ENCODE data around the gene ZBTB26.

Gene ZBTB26, protein sequence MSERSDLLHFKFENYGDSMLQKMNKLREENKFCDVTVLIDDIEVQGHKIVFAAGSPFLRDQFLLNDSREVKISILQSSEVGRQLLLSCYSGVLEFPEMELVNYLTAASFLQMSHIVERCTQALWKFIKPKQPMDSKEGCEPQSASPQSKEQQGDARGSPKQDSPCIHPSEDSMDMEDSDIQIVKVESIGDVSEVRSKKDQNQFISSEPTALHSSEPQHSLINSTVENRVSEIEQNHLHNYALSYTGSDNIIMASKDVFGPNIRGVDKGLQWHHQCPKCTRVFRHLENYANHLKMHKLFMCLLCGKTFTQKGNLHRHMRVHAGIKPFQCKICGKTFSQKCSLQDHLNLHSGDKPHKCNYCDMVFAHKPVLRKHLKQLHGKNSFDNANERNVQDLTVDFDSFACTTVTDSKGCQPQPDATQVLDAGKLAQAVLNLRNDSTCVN

DNA sequence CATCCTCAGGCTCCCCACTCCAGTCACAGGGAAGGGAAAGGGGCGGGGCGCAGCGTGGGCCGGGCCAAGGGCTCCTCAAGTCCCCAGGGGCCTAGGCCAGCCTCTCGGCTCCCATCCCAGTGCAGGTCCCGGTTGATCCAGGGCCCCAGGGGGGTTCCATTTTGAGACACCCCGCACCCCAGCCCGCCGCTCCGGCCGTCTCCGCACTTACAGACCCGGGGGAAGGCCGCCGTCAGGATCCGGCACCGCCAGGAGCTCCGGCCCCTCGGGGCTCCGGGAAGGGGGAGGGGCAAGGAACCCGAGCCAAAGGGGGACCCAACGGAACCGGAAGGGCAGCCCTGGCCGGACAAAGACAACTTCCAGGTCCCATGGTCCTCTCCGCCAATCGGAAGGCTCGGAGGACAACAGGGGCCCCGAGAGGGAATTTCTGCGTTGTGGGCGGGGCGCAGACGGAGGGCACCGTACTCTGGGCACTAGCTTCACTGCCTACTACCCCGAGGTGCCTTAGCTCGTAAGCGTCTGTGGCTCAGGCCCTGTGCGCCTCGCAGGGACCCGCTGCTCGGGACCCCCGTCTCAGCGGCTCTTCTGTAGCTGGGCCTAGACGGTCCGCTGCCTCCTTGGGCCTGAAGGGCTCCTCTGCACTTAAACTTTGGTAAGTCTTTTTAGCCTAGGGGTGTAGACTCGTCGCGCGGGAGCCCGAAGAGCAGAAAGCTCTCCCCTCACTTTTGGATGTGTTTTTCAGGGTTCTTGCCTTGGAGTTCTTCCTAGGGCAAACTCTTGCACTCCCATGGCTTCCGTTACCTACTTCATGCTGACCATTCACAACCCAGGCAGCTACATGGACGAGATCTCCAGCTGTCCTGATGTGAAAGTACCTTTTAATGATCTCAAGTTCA is at the start of gene ZBTB26:
ZBTB26 (minus strand) TSS at position 287 of the 896 bp plus-strand sequence. CDS start 11,578 bp downstream, outside the sequence.
- peak; percentile 70 for DNase-seq

DNA sequence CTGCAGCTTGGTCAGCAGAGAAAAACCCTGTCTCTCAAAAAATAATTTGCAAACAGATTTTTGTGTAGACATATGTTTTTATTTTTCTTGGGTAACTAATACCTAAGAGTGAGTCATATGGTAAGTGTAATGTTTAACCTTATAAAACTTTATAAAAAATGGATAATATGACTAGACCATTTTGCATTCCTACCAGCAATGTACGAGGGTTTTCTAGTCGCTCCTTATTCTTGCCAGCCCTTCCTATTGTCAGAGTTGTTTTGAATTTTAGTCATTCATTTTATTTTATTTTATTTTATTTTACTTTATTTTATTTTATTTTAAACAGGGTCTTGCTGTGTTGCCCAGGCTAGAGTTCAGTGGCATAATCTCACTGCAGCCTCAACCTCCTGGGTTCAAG is 47.3 kb upstream of the ZBTB26 start:
- DNase-seq, result no peak

DNA sequence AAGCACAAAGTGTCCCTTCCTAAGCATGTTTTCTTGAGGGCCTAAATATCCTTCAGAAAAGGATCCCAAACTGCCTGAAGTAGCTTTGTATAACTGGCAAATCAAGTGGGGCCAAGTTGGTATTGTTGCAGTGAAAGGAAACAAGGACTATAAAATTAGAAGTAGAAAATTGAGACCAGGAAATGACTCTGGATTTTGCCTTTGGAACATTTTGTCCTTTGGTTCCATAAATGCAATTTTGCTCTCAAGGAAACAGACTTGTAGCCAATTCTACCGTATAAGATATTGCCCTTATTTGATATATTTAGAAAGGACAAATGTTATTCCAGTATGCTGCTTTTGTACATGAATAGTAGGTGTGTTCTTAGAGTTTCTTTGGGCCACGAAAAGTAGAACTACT is 43.9 kb upstream of the ZBTB26 start:
- DNase-seq, result no peak

DNA sequence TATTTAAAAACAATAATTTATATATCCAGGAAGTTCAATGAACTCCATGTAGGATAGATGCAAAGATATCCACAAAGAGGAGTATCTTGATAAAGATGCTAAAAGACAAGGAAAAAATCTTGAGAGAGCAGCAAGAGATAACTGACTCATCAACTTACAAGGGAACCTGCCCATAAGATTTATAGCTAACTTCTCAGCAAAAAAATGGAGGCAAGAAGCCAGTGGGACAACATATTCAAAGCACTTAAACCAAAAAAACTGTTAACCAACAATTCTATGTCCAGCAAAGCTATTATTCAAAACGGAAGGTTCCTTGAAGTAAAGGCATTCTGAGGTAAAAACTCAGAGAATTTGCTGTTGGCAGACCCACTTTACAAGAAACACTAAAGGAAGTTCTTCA is 29.8 kb upstream of the ZBTB26 start:
- DNase-seq, result no peak

DNA sequence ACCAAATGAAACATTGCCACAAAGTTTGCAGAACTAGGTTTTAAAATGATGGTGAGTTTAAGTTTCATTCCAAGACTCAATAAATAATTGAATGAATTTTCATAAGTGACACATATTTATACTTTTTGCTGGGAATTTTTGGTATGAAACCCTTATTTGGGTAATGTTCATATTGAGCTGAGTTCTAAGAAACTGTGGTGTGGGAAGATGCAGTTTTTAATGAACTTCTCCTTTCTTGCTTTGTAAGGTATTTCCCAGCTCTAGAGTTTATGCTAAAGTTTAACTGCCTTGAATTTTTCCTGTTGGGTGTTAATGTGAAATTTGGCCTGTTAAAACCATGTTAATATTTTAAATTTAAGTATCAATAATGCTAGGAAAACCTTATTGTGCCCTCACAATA is 24.6 kb upstream of the ZBTB26 start:
- DNase-seq, result no peak

DNA sequence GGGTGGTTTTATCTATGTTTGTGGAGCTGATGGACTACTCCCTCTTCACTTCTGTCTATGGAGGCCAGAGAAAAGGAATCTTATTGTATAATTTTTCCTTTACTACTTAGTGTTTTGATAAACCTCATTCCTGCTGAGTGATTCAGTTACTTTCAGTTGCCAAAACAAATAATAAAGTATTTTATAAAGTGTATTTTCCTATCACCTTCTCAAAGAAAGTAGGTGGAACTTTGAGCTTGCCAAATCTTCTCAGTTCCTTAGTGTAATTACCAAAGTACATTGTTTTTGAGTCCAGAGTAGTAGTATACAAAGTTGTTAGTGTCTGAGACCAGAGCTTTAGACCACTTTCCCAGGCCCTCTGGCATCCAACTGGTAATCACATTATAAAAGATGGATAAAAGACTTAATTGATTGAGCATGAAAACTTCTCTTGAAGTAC is 23.0 kb upstream of the ZBTB26 start:
- DNase-seq, result no peak

DNA sequence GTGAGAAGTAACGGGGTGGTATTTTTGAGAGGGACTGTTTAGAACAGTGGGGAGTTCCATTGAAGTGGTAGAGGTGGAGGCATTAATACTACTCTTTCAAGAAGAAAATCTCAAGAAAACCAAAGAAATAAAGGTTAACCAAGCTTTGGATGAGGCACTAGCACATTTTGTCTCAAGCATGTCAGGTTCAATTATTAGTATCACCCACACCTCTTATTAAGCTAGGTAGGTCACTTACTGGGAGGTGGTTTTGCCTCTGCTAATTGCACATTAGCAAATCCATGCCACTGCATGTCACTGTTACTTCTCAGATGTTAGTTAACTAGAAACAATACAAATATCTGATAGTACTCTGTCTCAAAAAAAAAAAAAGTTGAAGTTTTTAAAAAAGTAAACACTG is 19.7 kb upstream of the ZBTB26 start:
- DNase-seq, result no peak

DNA sequence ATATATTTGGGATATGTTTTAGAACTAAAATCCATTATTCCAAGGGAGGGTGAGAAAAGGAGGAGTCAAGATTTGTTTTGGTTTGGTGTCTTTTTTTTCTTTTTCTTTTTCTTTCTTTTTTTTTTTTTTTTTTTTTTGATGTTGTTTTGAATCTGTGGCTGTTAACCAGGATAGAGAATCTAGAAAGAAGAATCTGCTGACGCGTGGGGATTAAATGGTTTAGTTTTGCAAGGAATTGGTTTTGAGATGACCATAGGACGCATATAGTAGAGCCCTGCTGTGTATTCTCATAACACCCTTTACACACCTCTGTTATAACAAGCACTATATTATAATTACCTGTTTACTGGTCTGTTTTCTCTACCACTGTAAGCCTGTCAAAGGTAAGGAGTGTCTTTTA is 19.0 kb upstream of the ZBTB26 start:
- no peak for DNase-seq

DNA sequence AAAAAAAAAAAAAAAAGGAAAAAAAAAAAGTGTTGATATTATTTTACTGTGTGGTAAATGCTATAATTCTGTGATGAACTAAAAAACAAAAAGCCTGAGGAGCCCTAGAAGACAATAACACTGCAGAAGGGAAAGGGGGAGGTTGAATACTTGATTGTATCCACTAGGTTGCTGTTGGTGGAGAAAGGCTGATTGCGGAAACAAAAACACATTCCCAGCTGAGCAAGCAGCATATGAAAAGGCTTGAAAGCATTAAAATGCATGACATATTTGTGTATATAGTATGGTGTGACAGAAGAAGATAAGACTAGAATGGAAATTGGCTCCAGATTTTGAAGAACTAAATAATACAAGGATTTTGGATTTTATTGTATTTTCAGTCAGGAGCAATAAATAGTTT is 18.4 kb upstream of the ZBTB26 start:
- DNase-seq, result no peak

DNA sequence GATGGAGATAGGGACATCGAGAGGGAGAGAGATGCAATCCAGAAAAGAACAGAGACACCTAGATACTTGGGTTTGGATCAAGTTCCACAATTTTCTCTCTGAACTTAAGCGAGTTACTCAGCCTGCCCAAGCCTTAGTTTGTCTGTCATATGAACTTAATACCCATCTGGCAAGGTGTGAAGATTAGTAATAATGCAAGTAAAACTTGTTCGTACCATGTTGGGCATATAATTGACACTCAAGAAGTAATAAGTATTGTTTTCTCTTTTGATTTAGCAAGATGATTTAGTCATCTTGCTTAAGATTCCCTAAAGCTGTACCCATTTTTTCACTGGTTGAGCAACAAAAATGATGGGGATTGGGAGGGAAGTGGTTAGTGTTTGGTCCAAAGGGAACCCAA is 17.0 kb upstream of the ZBTB26 start:
- no peak for DNase-seq

DNA sequence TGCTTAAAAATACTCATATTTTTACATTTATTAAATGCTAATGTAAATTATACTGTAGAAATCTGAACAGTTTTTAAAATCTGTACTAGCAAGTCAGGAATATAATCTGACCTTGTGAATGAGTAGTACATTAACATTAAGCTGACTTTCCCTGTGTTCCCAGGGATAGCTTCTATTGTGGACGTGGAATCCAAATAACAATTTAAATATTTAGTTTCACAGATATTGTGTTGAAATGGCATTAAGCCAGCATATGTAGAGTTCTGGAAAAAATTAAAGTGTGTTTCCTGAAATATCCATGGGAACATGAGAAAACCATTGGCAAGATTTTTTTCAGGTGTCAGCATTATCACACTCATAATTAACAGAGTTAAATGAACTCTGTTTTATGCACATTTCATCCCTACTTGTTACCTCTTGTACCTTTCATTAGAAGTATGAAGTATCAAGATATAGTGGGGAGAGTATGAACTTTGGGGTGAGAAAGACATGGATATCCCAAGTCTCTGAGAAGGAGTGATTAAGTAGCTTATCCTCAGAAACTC is 15.2 kb upstream of the ZBTB26 start:
- DNase-seq, result no peak

DNA sequence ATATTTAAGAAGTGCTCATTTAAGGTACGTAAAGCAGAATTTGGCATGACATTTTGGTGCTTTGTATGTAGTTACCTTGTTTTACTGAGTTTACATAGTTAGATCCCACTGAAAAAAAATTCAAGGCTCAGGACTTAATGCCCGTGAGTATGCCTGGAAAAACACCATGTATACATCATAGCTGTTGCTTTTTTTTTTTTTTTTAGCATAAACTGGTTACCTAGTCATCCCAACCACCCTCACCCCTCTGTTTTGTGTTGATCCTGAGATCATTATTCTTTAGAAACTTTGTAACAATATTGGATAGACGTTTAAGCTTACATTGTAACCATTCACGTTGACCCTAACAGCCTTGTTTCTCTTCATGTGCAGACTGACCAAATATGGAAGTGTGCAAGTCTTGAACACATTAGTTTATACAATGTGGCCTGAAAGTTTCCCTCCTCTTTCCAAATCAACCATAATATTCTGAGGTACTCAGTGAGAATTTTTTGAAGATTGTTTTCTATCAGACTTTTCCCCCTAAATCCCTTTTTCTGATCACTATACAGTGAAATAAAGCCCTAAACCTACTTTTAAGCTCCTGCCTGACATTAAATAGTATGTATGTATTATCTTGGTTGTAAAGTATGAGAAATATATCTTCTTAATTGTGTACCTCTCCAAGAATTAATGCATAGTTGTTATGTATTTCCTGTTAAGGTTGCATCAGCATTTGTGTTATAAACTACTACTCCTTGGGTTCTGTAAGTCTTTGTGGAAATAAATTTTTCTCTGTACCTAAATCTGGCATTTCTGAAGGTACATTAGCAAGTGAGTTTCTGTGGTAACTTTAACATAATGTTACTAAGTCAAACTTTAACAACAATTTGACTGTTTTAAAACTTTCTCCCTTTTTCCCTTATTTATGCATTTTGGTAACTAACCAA is 13.9 kb upstream of the ZBTB26 start:
- no peak for DNase-seq

DNA sequence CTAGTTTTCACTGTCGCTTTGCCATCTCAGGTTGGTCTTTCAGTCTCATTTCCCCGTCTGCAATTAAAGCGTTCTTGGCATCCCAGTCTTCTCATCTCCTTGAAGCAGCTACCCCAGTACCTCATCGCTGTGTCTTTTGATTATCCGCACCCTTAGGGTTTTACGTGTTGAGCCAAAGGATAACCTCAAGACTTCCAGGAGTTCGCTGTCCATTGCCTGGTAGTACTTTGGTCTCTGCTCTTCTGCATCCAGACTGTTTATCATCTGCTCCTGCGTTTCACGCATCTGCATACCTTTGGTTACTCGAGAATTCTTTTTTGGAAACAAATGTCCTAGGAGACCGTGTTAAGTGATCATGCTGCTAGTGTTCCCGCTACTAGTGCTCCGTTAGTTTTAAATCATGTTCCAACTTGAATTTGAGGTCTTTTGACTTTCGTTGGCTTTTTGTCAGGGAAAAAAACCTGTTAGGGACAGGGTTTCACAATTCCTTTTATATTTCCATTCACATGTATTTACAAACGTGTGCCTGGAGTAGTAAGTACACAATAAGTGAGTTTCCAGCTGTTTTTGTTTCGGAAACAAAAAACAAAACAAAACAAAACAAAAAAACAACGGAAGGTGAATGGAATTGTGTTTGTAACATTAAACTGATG is 10.4 kb upstream of the ZBTB26 start:
- no peak for DNase-seq

DNA sequence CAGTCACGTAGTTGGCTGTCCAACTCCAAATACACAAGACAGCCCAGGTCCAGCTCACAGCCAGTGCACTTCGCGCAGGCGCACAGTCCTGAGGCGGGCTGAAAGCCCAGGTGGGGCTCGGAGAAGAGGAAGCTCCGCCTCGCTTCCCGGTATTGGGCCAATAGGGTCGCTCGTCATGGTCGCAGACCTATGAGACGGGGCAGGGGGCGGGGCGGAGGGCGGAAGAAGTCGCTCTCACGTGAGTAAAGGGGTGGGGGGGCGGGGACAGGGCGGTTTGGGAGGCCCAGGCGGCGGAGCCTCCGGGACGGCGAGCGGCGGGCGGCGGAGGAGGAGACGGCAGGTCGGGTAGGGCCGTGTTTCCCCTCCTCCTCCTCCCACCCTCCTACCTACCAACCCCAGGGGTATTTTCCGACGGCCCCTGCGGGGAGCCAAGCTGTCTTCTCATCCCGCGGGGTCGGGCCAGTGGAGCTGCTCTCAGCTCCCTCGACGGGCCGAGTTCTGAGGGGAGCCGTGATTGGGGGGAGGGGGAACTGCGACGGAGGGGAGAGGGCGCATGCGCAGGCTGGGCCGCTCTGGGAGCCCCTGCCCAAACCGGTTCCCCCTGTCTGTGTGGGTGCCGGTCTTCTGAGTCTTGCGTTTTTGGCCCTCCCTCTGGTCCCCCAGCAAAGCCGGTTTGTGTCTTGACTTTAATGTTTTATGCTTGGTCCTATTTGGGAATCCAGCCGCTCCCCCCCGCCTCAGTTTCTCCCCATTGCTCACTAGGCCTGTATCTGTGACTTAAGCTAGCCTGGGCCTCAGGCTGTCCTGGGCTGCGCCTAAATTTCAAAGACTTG is 9.7 kb upstream of the ZBTB26 start, which contains the start of gene RABGAP1:
RABGAP1 (plus strand) TSS at position 272 of the 833 bp plus-strand sequence. CDS start 16,040 bp downstream, outside the sequence.
- DNase-seq, result peak; percentile 95

DNA sequence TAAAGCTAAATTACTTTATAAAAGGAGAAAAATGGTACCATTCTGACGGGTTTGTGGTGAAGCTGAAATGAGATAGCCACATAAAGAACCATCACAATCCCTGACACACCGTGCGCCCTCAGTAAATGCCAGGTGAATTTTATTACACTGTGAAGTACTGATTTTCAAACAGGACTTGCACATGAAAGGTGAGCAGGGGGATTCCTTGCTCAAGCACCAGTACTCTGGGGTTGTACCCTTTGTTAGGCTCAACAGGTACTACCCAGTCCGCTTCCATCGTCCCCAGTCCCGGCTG is 9.1 kb upstream of the ZBTB26 start:
- DNase-seq, result no peak

DNA sequence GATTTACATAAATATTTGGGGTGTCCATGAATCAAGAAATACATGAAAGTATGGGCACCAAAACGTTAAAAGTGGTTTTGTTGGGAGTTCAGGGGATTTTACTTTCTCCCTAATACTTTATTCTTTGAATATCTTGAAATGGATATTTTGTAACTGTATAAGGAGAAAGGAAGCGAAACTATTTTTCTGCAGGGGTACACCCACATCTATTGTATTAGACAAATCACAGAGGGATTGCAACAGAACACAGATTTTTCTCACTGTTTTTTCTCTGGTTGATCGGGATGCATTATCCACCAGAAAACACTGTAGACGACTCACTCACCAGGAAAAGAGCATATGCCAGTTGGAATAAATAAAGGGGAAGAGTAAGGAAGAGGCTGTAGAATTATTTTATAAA is 8.3 kb upstream of the ZBTB26 start:
- no peak for DNase-seq

DNA sequence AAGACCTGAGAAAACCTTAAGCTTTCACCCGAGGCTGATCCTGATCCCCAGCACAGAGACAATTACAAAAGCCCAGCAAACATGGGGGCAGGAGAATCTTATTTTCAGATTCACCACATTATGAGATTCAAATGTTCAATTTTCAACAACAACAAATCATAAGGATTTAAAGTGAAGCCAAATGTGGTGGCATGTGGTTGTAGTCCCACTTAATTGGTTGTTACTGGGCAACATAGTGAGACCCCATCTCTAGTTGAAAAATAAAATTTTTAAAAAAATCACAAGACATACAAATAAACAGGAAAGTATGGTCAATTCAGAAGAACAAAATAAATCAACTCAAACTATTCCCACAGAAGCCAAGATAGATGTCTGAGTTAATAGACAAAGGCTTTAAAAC is 5.6 kb upstream of the ZBTB26 start:
- no peak for DNase-seq

DNA sequence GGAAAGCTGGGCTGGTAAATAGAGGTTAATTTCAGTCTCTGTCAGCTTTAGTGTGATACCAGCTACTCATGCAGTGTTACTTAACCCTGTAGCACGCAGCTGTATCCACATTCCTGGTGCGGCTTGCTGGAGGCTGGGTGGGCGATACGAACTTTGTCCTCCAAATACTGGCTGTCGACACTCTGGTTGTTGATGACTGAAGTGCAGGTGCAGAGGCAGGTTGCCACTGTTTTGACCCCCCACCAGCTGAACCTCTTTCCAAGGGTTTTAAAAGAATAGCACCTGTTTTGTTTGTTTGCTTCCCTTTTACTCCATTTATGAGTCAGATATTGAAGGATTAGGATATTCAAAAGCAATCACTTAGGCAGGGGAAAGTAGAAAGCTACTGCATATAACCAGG is 5.2 kb upstream of the ZBTB26 start:
- no peak for DNase-seq

DNA sequence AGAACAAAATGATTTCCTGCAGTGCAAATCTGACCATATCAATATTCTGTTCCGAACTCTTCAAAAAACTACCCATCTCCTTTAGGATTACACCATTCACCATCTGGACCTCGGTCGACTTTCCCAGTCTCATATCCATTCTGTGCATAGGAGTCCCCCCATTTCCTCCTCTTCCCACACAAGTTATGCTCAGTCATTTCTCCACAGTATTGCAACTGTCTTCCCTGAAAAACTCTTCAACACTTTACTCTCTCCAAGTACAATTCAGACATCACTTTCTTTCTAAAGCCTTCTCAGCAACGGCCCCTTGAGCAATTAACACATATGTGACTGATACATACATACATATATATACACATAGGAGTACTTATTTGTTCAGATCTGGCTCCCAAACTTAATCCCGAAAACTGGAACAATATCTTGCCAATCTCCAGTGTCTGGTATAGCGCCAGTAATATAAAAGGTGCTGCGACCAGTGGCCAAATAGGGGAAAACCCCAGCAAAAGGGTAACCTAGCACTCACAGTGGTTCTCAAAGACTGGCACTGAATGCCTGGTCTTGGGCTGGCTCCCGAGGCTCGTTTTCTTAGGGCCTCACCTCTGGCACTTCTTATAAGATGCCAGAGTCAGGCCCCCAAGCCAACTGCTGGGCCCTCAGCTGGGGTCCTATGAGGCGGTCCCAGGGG is 629 bp downstream of the ZBTB26 start:
- DNase-seq, result no peak

DNA sequence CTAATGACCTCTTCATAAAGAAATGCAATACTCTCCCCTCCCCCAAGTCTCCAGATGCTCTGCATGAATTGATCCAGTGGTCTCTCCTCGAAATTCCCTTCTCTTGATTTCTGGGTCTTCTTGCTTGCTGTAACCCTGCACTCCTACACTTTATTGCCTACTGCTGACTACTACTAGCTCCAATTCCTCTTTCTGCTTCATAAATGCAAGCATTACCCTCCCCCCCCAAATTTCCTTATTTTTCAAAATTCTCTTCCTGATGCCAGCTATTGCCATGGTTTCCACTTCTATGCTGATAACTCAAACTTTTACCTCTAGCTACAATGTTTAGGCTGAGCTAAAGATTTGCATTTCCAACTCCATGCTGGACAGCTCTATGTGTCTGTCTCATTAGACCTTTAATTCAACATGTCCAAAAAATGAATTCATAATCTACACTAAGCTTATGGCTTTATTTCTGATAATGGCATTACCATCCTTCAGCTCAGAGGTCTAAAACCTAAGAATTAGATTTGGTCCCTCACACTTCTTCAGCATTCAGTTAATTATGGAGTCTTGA is 1.4 kb downstream of the ZBTB26 start:
- no peak for DNase-seq
